Endothelial cell of umbilical vein (primary cell): ENCODE results near the gene PKNOX2.

Source experiments
- EZH2 ChIP-seq: IDR thresholded peaks from 2 replicates; pipeline ENCODE4 v1.6.1; 2012; ENCODE audit warnings: borderline replicate concordance, low read depth, mild to moderate bottlenecking, moderate library complexity, low read length, inconsistent platforms; ENCODE audit not compliant: severe bottlenecking
- GATA2 ChIP-seq: IDR thresholded peaks from 2 replicates; pipeline ENCODE4 v1.7.0; 2011; ENCODE audit warnings: low read depth, mild to moderate bottlenecking, moderate library complexity, mixed read lengths, low read length; ENCODE audit not compliant: insufficient read length, insufficient read depth
- MYC ChIP-seq: IDR thresholded peaks from one replicate; pipeline ENCODE4 v1.6.1; 2011; ENCODE audit warnings: mild to moderate bottlenecking, low read depth, low read length
- POLR2A ChIP-seq: IDR thresholded peaks from 2 replicates; pipeline ENCODE4 v1.6.1; 2012; ENCODE audit warnings: low read depth, mild to moderate bottlenecking, control low read depth, low read length
- POLR2AphosphoS5 ChIP-seq: IDR thresholded peaks from 2 replicates; pipeline ENCODE4 v1.6.1; 2012; ENCODE audit warnings: low read depth, mild to moderate bottlenecking, control low read depth, low read length, moderate library complexity; ENCODE audit not compliant: insufficient read depth
- TF ChIP-seq, protein P1 (sequence below), 2 donors: IDR thresholded peaks; 1 replicate in 1 of 2; 2 replicates in 1 of 2; pipeline ENCODE4 v1.5.1; 2011; ENCODE audit warnings: low read length in 2 of 2, mild to moderate bottlenecking in 2 of 2, moderate library complexity in 2 of 2, control low read depth in 1 of 2, inconsistent platforms in 1 of 2, low read depth in 1 of 2; ENCODE audit not compliant: insufficient read depth in 1 of 2; ENCODE audit errors: extremely low read depth in 1 of 2
- TF ChIP-seq, protein P2 (sequence below): IDR thresholded peaks from 2 replicates; pipeline ENCODE4 v1.6.1; 2011; ENCODE audit not compliant: insufficient read depth, insufficient read length

DNA sequence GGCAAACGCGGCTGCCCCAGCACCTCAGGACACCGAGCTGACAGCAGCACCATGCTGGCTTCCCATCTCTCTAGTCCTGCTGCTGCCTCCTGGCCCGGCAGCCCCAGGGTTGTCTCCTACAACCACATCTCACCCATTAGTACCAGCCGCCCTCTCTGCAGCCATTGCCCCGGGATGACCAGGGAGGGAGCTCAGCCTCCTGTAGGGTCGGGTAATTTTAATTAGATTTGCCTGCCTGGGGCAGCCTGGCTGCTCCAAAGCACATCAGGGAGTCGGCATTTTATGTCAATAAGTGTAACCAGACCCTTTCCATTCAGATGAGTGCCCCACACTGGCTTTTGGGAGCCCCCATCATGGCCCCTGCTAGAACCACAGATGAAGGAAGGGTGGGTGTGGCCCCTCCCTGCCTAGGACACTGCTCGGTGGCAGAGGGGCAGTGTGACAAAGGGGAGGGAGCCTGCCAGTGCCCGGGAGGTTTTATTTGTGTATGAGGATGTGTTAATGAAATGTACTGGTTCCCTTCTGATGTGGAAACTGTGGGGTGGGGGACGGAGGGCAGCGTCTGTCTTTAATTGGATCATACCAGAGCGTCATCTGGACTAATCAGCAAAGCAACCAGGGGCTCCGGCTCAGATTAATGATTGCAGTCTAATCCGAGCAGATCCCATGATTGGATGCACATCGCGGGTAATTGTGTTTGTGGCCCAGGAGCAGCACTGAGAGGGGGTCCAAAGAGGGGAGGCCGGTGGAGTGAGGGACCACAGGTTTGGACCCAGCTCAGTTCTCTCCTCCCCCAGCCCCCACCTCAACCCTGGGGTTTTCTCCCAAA is 206.2 kb downstream of the PKNOX2 start:
- TF ChIP-seq, protein P1, sequence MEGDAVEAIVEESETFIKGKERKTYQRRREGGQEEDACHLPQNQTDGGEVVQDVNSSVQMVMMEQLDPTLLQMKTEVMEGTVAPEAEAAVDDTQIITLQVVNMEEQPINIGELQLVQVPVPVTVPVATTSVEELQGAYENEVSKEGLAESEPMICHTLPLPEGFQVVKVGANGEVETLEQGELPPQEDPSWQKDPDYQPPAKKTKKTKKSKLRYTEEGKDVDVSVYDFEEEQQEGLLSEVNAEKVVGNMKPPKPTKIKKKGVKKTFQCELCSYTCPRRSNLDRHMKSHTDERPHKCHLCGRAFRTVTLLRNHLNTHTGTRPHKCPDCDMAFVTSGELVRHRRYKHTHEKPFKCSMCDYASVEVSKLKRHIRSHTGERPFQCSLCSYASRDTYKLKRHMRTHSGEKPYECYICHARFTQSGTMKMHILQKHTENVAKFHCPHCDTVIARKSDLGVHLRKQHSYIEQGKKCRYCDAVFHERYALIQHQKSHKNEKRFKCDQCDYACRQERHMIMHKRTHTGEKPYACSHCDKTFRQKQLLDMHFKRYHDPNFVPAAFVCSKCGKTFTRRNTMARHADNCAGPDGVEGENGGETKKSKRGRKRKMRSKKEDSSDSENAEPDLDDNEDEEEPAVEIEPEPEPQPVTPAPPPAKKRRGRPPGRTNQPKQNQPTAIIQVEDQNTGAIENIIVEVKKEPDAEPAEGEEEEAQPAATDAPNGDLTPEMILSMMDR (IDR thresholded peaks at IDR 0.05; ENCODE audit: extremely low read depth in 1 of 2, insufficient read depth in 1 of 2, low read depth in 1 of 2, low read length in 2 of 2): no peak
- TF ChIP-seq POLR2A: no peak
- TF ChIP-seq EZH2: no peak
- no peak for TF ChIP-seq GATA2
- TF ChIP-seq, protein P2, sequence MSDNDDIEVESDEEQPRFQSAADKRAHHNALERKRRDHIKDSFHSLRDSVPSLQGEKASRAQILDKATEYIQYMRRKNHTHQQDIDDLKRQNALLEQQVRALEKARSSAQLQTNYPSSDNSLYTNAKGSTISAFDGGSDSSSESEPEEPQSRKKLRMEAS: no peak
- TF ChIP-seq POLR2AphosphoS5: no peak
- no peak for TF ChIP-seq MYC
